Body of pancreas (tissue), 4 donors: ENCODE results near the gene DEDD.
A peak's percentile ranks its signal among the peaks of the same experiment; 100 is the strongest.

Source experiments
- CTCF ChIP-seq, 7 experiments: fragments of 450-650 bp in 4 of 7; fragments of 200-600 bp in 3 of 7; sonication (generic) in 3 of 7; IDR thresholded peaks; one replicate each; pipeline ENCODE4 v1.5.1; 2016 to 2019; ENCODE audit warnings: antibody characterized with exemption in 7 of 7
- POLR2A ChIP-seq, 3 donors: fragments of 450-650 bp; IDR thresholded peaks; one replicate each; pipeline ENCODE4 v1.6.1; 2016; ENCODE audit warnings: antibody characterized with exemption in 3 of 3, mild to moderate bottlenecking in 2 of 3

GRCh38 chr1:161180639-161181038 is 48.2 kb upstream of the DEDD start:
- TF ChIP-seq CTCF (IDR thresholded peaks at IDR 0.05) (peak in 2 of 7 experiments; percentile 4 to 26), POLR2A (IDR thresholded peaks at IDR 0.05) (no peak)
